Measurements from ENCODE around the gene MAEL.

MAEL gene

DNA sequence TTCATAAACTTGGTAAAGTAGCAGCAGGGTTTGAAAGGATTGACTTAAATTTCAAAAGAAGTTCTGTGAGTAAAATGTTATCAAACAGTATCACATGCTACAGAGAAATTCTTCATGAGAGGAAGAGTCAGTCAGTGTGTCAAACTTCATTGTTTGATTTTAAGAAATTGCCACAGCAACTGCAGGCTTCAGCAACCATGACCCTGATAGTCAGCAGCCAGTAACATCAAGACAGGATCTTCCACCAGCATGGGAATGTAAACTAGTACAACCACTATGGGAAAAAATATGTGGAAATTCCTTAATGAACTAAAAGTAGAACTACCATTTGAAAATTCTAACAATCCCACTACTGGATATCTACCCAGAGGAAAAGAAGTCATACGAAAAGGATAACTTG is 11.5 kb downstream of the MAEL start:
- no peak for DNase-seq (ENCODE audit: low read depth)
- TF ChIP-seq, protein P1, sequence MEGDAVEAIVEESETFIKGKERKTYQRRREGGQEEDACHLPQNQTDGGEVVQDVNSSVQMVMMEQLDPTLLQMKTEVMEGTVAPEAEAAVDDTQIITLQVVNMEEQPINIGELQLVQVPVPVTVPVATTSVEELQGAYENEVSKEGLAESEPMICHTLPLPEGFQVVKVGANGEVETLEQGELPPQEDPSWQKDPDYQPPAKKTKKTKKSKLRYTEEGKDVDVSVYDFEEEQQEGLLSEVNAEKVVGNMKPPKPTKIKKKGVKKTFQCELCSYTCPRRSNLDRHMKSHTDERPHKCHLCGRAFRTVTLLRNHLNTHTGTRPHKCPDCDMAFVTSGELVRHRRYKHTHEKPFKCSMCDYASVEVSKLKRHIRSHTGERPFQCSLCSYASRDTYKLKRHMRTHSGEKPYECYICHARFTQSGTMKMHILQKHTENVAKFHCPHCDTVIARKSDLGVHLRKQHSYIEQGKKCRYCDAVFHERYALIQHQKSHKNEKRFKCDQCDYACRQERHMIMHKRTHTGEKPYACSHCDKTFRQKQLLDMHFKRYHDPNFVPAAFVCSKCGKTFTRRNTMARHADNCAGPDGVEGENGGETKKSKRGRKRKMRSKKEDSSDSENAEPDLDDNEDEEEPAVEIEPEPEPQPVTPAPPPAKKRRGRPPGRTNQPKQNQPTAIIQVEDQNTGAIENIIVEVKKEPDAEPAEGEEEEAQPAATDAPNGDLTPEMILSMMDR (IDR thresholded peaks at IDR 0.05; ENCODE audit: control insufficient read depth, insufficient read depth, low read depth, low read length, missing control alignments), result no peak

DNA sequence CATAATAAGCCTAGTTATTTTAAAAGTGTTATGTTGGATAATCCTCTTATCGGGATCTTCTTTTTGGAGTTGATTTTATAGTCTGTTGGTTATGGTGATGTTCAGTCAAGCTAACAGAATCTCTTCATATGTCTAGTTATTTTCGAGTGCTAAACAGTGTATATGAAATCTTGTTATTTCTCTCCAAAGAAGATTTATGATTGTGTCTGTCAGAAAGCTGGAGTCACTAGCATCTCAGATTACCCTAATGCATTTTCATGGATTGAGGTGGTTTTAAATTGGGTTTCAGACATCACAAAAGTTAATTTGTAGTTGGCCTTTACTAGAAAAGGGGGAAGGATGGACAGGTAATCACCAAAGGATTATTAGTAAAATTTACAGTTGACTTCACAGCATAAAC is 13.3 kb downstream of the MAEL start:
- H3K4me3 ChIP-seq (ENCODE audit: control insufficient read depth, low read depth, low read length), result no peak overlapping the region
- TF ChIP-seq, protein P1 (IDR thresholded peaks at IDR 0.05; ENCODE audit: control insufficient read depth, insufficient read depth, low read depth, low read length, missing control alignments), result no peak
- no peak for DNase-seq (ENCODE audit: low read depth)

More for the DNA sequence above, 11.5 kb downstream of the MAEL start:
- H3K4me3 ChIP-seq (ENCODE audit: control insufficient read depth, low read depth, low read length), result no peak overlapping the region

DNA sequence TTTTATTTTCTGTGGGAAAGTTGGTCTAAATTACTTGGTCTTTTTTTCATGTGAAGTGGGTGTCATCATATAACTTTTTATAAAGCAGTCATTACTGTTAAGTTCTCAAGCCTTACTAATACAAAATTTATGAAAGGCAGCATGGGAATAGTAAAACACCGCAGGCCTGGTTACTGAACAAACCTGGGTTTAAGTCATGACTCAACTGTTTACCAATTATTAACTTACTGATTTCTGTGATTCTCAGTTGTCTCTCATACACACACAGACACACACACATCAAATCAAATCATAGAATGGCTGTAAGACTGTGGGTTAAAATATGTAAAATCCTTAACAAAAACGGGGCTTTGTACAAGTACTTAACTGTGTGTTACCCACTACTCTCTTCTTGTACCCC is 14.6 kb downstream of the MAEL start:
- no peak overlapping the region for H3K4me3 ChIP-seq (ENCODE audit: control insufficient read depth, low read depth, low read length)
- no peak for DNase-seq (ENCODE audit: low read depth)
- TF ChIP-seq, protein P1 (IDR thresholded peaks at IDR 0.05; ENCODE audit: control insufficient read depth, insufficient read depth, low read depth, low read length, missing control alignments), result no peak

DNA sequence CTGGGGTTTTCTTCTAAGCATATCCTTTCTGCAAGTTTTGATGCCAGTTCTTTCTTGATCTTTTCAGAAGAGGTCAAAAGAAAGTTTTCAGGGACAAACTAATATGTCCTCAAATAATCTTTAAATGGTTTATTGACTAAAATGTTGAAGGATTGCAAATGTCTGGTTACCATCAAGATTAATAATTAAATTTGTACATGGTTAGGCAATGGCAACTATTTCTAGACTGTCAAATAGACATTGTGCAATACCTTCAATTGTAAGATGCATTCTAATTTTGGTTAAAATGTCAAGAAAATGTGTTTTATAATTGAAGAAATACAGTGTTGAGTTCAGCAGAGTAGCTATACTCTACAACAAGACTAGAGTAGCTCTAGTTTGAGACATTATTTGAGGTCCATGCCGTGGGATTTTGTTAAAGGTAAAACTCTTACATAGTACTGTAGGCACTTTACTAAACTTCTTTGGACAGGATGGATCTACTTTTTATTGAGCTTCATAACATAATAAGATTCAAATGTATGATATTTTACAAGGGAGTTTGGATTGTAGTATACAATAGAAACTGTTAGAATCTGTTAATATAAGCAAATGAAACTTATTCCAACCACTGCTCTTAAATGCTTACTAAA is 22.6 kb downstream of the MAEL start:
- TF ChIP-seq, protein P1 (IDR thresholded peaks at IDR 0.05; ENCODE audit: control insufficient read depth, insufficient read depth, low read depth, low read length, missing control alignments), result no peak
- DNase-seq (ENCODE audit: low read depth), result no peak
- H3K4me3 ChIP-seq (ENCODE audit: control insufficient read depth, low read depth, low read length), result no peak overlapping the region

DNA sequence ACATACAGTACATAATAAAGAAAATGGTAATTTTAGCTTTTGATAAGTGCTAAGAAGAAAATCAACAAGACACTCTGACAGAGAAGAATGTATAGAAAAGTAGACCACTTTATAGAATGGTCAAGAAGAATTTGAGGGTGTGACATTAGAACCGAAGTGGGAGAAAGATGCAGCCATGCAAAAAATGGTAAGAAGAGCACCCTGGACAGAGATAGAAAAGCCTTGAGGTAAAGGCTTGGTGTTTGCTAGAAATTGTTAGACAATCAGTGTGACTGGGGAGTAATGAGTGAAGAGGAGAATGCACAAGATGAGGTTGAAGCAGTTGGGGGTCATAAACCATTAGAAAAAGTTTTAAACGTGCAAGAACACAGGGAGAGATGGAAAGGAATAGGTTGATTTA is 23.5 kb downstream of the MAEL start:
- TF ChIP-seq, protein P1 (IDR thresholded peaks at IDR 0.05; ENCODE audit: control insufficient read depth, insufficient read depth, low read depth, low read length, missing control alignments), result no peak
- no peak overlapping the region for H3K4me3 ChIP-seq (ENCODE audit: control insufficient read depth, low read depth, low read length)
- DNase-seq (ENCODE audit: low read depth), result no peak

DNA sequence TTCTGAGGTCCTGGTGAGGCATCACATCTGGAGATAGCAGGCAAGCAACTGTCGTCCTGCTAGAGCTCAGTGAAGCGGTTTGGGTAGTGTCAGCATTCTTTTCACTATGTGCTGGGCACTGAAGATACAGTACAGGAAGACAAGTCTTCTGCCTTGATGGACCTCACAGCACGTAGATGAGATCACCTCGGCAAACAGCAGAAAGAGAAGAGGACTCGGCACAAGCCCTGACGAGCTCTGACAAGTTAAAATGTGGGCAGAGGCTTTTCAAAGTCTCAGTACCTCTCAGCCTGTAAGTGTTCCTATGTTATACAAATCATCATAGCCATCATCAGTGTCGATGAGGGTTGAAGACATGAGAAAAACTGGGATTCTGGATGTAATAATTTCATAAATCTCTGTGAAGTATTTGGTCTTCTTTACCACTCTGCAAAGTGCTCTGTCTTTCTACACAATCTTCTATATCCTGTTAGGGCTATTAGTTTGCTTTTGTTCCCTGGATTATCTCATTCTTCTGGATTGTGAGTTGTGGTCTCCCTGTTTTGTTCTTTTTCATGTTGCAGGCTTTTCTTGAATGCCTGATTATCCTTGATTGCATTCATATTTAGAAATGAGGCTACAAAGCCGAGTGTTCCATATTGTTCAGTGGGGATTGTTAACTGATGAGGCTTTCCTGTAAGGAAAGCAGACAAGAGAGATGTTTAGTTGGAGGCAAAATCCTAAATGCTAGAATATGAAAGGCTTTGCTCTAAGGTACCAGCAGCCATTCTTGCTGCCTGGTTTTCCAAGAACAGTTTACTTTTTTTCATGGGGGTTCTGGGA is 24.2 kb downstream of the MAEL start:
- H3K4me3 ChIP-seq (ENCODE audit: control insufficient read depth, low read depth, low read length), result no peak overlapping the region
- TF ChIP-seq, protein P1 (IDR thresholded peaks at IDR 0.05; ENCODE audit: control insufficient read depth, insufficient read depth, low read depth, low read length, missing control alignments), result no peak
- no peak for DNase-seq (ENCODE audit: low read depth)

Data from AG09309 (cell line).